KBM-7 (cell line): Measurements from ENCODE around the gene EVA1A.

ENCODE experiments used
- DNase-seq: peaks from one replicate; pipeline ENCODE4 v3.0.0-alpha.2; 2015
- in situ Hi-C: fragments of 300-500 bp; cut with MboI; formaldehyde crosslinking; loops from 2 replicates; pipeline ENCODE4 v1.14.3; 2020; ENCODE audit warnings: low sequenced_read_pairs, low pct_unique_long_range_greater_than_20kb, mixed read lengths

The EVA1A gene

DNA sequence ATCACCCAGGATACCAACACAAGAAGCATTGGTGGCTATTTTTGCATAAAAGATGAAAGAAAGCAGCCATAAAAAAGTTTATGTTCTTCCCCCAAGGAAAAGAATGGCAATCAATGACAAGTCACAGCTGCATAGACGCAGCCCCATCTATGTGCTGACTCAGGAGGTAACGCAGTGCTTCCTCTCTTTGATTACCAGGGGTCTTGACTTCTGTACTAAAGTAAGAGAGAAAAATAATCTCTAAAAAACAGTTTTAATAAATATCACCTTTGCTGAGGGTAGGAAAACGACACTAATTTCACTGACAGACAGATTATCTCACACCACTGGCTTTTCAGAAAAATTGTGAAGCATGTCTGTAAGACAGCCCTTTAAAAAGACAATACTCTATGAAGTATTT is 33.9 kb upstream of the EVA1A start:
- DNase-seq = no peak
- in situ Hi-C loops = no loop called here

DNA sequence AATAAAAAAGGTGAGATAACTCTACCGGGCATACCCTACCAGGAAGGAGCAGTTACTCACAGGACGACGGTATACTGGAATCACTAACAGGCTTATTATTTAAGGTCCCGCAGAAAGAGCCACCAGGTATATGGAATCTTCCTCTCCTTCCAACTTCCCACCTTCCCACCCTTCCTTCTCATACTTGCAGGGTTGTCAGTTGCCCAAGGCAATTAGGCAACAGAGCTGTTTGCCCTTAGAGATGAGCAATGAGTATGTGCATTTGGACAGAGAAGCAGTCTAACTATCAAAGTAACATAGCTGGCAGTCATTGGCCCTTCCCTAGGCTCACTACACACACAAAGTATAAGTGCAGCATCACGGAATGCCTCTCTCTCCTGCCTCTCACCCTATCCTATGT is 32.1 kb upstream of the EVA1A start:
- in situ Hi-C loops = no loop called here
- no peak for DNase-seq

GRCh38 chr2:75592030-75592429 is 31.3 kb upstream of the EVA1A start:
- in situ Hi-C loops = no loop called here

GRCh38 chr2:75589391-75590105 is 28.8 kb upstream of the EVA1A start:
- no peak for DNase-seq
- in situ Hi-C loops = no loop called here

More at GRCh38 chr2:75592030-75592429, 31.3 kb upstream of the EVA1A start:
- no peak for DNase-seq

GRCh38 chr2:75587954-75588587 is 27.3 kb upstream of the EVA1A start:
- no peak for DNase-seq
- in situ Hi-C loops = no loop called here

DNA sequence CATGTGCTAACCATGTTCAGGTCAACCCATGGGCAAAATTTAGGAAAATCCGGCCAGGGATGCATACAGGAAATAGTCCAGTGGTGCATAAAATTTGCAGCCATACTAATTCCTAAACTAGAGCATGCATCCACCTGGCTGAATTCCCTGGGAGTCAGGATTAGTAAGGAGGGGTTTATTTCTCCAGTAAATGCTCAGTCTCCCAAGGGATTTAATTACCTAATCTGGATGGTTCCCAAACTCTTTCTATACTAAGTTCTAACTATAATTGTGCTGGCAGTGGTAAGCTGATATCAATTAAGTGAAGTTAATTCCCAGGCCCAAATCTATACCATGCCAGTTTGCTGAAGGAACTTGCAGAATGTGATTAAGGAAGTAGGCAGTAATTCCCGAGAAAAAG is 26.2 kb upstream of the EVA1A start:
- in situ Hi-C loops = no loop called here
- DNase-seq = no peak

GRCh38 chr2:75582840-75583239 is 22.1 kb upstream of the EVA1A start:
- in situ Hi-C loops = no loop called here
- no peak for DNase-seq

- DNase-seq = no peak
- in situ Hi-C loops = no loop called here
Measured at GRCh38 chr2:75580606-75581005, 19.9 kb upstream of the EVA1A start.

GRCh38 chr2:75580156-75580555 is 19.4 kb upstream of the EVA1A start:
- no peak for DNase-seq
- in situ Hi-C loops = no loop called here

GRCh38 chr2:75579186-75579585 is 18.4 kb upstream of the EVA1A start:
- in situ Hi-C loops = no loop called here

DNA sequence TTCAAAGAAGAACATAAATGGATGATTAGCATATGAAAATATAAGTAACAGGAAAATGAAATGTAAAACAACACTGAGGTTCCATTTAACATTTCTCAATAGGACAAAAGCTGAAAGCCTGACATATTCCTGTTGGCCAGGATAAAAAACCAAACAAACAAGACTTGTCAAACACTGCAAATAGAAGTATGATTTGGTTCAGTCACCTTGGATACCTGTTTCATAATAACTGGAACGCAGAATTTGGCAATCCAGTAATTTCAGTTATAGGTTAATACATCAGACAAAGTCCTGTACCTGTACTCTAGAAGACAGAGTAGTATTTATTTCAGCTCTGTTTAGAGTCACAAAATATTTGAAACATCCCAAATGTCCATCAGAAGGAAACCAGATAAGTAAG is 16.5 kb upstream of the EVA1A start:
- in situ Hi-C loops = no loop called here
- no peak for DNase-seq

More at GRCh38 chr2:75579186-75579585, 18.4 kb upstream of the EVA1A start:
- no peak for DNase-seq

DNA sequence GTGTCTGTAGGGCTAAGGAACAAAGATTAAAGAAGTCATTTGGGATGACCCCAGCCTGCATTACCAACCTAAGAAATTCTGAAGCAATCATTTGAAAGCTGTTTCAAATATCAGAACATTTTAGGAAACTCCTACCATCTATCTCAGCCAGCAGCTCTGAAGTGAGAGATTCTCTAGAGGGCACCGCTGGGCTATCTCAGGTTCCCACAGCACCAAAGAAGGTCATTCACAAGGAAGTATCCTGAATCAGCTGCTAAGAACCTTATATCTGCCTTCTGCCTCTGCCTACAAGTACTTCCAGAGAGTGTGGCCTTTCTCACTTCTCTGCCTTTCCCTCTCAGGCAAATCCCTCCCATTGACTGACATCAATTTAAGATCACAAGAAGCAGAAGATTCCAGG is 13.4 kb upstream of the EVA1A start:
- DNase-seq = no peak
- in situ Hi-C loops = no loop called here

DNA sequence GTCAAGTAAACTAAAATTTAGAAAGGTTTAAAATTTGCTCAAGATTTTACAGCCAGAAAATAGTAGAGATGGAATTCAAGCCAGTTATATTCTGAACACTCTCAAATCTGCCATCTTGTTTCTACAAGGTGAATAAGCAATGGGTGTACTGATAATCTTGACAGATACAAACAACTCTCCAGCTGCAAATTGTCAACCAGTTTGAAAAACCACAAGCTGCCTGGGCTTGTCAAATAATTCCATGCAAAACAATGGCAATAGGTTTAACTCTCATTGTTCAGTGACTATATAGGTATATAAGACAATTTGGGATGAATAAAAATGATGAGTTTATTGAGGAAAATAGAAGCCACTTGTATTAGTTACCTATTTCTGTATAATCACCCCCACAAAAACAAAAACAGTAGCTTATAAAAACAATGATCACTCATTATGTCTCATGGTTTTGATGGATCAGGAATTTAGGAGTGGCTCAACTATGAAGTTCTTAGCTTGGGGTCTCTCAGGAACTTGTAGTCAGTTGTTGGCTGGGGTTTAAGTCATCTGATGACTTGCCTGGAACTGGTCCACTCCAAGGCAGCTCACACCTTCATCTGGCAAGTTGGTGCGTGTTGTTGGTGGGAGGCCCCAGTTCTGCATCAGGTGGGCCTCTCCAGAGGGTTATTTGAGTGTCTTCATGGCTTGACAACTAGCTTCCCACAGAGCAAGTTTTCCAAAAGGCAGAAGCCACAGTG is 12.6 kb upstream of the EVA1A start:
- no peak for DNase-seq

DNA sequence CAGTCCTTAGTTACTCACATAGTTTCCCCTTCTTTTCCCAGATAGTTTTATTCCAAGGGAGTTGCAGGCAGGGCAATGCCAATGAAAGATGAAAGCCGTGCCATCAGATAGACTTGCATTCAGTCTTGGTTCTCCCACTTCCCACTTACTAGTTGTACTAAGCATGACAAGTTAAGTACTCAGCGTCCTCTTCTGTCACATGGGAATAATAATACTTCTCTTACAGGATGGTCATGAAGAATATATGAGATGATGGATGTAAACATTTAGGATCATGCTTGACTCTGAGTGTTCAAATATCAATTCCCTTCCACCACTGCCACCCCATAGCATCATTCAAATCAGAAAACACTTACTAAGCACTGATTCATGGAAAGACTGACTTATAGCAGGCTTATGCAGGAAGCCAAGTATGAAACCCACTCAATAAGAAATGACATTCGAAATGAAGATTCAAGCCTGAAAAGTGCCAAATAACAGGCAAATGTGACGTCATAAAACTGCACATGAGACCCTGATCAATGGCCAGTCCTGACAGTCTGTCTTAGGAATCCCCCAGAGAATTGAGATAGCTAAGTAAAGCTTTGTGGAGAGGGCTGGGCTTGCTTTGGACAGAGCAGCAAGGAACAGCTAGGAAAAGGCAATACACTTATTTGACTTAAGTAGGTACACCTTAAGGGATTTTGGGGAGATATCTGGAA is 11.1 kb upstream of the EVA1A start:
- in situ Hi-C loops = no loop called here
- DNase-seq = no peak

More for the DNA sequence above, 12.6 kb upstream of the EVA1A start:
- in situ Hi-C loops = no loop called here

DNA sequence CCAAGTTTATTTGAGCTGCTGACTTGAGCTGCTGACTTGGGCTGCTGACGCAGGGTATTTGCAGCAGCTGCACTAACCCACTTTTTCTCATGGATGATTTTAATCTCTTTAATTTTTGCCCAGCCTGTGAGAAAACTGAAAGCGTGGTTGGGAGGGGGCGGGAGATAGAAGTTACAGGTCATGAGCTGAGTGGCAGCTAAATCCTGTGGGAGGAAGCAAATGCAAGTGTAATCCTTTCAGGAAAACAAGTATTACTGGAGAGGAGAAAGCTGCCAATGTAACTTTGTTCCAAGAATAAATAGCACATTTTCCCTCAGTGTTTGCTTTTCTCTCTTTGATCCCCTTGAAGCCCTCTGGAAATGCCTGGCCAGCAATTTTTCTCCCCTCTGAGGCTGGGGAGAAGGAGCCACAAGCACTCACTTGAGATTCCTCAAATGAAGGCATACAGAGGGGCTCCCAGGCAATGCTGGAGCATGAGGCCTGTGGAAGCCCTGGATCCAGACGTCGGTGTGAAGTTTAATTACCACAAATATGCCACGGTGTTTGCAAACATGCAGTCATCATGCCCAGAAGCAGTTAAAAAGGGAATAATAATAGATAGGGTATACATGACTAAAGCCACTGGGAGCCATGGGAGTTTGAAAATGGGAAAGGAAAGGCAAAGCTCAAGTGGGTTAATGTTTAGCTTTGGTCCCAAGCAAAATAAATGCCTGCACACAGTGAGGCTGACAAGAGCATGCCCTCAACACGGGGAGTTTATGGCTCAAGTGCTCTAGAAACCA is 10.4 kb upstream of the EVA1A start:
- in situ Hi-C loops = no loop called here
- no peak for DNase-seq

GRCh38 chr2:75570024-75570947 is 9.5 kb upstream of the EVA1A start:
- DNase-seq = no peak
- in situ Hi-C loops = no loop called here

DNA sequence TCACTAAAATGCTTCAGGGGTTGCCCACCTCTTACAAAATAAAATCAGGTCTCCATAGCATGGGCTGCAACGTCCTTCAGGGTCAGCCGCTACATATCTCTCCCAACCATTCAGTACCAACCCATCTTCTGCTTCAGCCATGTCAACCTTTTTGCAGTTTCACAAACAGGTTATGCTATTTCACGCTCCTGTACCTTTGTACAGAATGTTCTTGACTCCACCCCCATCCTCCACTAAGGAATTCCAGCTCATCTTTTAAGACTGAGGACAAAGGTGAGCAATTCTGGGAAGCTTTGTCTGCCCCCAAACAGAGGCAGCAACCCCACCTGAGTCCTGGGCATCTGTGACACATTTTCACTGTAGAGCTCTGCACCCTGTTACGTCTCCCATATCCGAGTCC is 8.8 kb upstream of the EVA1A start:
- no peak for DNase-seq
- in situ Hi-C loops = no loop called here

GRCh38 chr2:75568174-75568573 is 7.4 kb upstream of the EVA1A start:
- DNase-seq = no peak
- in situ Hi-C loops = no loop called here
